GM18505 (cell line): ENCODE data around the gene IFITM5.
"Not testable (repeated sequence)": the region's sequence is repeated elsewhere in the genome, so short reads cannot be mapped to it uniquely, and the experiment has no call there.

Source experiments
- ATAC-seq: cut with Tn5 transposase; IDR thresholded peaks from one replicate; pipeline ENCODE4 v1.9.1; 2021; ENCODE audit not compliant: unreplicated experiment
- POLR2A ChIP-seq: IDR thresholded peaks from 4 replicates; pipeline ENCODE4 v1.6.1; 2011; ENCODE audit warnings: borderline replicate concordance; ENCODE audit not compliant: insufficient read depth, insufficient read length; ENCODE audit errors: extremely low read depth

Gene IFITM5

GRCh38 chr11:332651-333480 lies 33.5 kb upstream of the IFITM5 start:
- no peak for TF ChIP-seq POLR2A
- ATAC-seq: no peak

- no peak for ATAC-seq
- no peak for TF ChIP-seq POLR2A
These were observed 32.2 kb upstream of the IFITM5 start for GRCh38 chr11:331358-332060.

GRCh38 chr11:330694-331357 lies 31.5 kb upstream of the IFITM5 start:
- TF ChIP-seq POLR2A: no peak
- no peak for ATAC-seq

GRCh38 chr11:330307-330693 lies 31.0 kb upstream of the IFITM5 start:
- ATAC-seq: no peak
- TF ChIP-seq POLR2A: no peak

- TF ChIP-seq POLR2A: no peak
- ATAC-seq: no peak
These were observed 30.5 kb upstream of the IFITM5 start for GRCh38 chr11:329886-330253.

GRCh38 chr11:328516-329100 lies 29.3 kb upstream of the IFITM5 start:
- not testable (repeated sequence) for ATAC-seq

GRCh38 chr11:328012-328411 lies 28.7 kb upstream of the IFITM5 start:
- no peak for TF ChIP-seq POLR2A
- ATAC-seq: no peak

- TF ChIP-seq POLR2A: no peak
- no peak for ATAC-seq
These were observed 28.2 kb upstream of the IFITM5 start for GRCh38 chr11:327581-327923.

- TF ChIP-seq POLR2A: no peak
- peak; percentile 54 for ATAC-seq
These were observed 27.7 kb upstream of the IFITM5 start for GRCh38 chr11:326842-327580.

- ATAC-seq: peak; percentile 7
- TF ChIP-seq POLR2A: no peak
These were observed 27.2 kb upstream of the IFITM5 start for GRCh38 chr11:326592-326841.

GRCh38 chr11:325796-326591 lies 26.7 kb upstream of the IFITM5 start:
- no peak for TF ChIP-seq POLR2A
- ATAC-seq: no peak

DNA sequence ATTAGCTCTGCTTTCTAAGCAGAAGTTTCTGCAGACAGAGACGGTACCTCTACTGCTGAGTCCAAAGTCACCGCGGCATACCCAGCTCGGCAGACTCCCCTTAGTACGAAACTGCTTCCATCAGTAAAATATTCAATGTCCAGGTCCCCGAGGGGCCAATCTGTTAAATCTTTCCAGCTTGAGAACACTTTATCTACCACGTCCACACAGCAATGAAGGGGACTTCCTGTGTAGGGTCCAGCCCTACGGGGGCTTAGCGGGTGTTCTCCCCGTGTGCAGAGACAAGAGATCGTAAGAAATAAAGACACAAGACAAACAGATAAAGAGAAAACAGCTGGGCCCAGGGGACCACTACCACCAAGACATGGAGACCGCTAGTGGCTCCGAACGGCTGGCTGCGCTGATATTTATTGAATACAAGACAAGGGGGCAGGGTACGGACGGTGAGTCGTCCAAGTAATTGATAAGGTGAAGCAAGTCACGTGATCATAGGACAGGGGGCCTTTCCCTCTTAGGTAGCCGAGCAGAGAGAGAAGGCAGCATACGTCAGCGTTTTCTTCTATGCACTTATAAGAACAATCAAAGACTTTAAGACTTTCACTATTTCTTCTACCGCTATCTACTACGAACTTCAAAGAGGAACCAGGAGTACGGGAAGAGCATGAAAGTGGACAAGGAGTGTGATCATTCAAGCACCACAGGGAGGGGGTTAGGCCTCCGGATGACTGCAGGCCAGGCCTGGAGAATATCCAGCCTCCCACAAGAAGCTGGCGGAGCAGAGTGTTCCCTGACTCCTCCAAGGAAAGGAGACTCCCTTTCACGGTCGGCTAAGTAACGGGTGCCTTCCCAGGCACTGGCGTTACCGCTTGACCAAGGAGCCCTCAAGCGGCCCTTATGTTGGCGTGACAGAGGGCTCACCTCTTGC lies 25.5 kb upstream of the IFITM5 start:
- ATAC-seq: not testable (repeated sequence)
